IPS DF 19.7 (cell line): ENCODE data around the gene MAG.

Source experiments
- DNase-seq: peaks from one replicate; pipeline ENCODE4 v3.0.0-alpha.2; 2013; ENCODE audit warnings: low read depth, low spot score

Gene MAG

DNA sequence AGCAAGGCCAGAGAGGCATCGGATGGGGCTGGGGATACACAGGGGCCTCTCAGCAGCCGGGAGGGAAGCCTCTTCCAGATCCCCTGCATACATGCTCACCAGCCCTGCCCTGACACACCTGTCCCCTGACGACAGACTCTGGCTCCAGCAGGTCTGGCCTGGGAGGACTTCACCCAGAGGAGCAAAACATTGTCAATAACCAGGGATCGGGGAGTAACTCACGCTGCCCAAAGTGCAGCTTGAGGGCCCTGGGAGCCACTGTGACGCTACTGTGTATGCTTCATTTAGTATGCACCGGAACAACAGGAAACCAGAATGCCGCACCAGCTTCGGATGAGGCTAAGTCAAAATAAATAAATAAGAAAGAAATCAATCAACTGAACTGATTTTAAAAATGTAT lies 24.6 kb downstream of the MAG start:
- DNase-seq = no peak

DNA sequence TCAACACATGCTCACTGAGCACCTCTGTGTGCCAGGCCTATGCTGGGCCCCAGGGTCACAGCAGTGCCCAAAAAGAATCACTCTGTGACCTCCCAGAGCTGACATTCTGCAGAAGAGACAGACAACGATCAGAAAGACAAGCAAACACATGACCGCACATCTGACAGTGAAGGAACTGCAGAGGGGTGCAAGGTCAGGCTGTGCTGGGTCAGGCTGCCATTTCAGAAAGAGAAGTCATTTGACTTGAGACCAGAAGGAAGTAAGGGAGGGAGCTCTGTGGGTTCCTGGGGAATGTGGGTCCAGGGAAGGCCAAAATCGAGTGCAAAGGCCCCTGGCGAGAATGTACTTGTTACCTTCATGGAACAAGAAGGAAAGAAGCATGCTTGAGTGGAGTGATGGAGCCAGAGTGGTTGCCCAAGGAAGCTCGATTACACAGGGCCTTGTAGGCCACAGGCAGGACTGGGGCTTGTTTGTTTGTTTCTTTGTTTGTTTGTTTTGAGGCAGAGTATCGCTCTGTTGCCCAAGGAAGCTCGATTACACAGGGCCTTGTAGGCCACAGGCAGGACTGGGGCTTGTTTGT lies 25.6 kb downstream of the MAG start:
- no peak for DNase-seq

GRCh38 chr19:35318679-35319448 lies 26.9 kb downstream of the MAG start:
- no peak for DNase-seq

- no peak for DNase-seq
These were observed 28.2 kb downstream of the MAG start for GRCh38 chr19:35320065-35320713.

GRCh38 chr19:35321291-35321690 lies 29.3 kb downstream of the MAG start:
- no peak for DNase-seq

GRCh38 chr19:35322014-35322413 lies 30.1 kb downstream of the MAG start:
- DNase-seq = no peak

DNA sequence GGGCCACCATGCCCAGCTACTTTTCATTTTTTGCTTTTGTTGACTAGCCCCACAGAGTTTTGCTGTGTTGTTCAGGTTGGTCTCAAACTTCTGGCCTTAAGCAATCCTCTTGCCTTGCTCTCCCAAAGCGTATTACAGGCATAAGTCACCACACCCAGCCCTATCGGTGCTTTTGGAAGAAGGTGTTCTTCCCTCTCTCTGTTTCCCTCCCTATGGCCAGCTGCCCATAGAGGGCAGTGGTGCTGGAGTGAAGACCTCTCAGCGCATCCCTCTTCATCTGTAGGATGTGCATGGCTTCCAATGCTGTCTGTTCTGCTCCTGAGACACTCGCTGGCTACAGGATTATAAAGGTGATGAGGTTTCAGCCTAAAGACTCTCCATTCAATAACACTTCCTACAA lies 35.7 kb downstream of the MAG start:
- no peak for DNase-seq

DNA sequence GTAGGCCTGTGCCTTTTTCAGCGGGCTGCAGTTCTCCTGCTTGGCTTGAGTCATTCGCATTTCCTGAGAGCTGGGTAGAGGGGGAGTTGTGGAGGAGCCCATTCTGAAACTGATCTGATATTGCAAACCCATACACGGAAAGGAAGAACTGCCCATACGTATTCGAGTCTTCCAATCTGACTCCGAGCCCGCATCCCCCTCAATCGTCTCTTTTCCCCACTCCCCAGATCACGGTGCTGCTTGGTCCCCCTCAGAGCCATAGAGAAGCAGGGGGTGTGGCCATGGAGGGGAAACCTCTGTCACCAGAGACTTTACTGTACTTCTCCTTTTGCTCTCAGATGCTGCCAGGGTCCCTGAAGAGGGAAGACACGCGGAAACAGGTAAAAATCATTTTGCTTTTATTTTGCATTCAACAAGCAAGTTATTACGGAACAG lies 36.9 kb downstream of the MAG start, which contains the start of gene CD22:
Gene CD22 (plus strand): TSS at position 337 of the 435 bp plus-strand sequence. CDS start 2,854 bp downstream, outside the sequence.
- no peak for DNase-seq

DNA sequence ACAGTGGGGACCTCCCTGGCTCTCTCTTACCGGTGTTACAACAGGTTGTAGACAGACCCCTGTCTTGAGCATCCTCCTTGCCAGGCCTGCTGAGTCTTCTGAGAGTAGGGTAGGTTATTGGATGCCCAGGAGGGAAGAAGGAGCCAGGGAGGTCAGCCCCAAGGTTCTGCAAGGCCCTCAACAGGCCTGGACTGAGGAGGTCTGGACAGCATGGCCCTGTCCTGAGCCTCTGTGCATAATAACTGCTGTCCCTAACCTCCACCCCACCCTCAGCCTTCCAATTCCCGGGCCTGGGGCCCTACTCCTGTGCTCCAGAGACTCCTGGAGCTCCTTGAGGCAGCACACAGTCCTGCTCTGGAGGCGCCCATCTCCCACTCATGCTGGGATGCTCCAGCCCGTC lies 37.4 kb downstream of the MAG start:
- DNase-seq = no peak

DNA sequence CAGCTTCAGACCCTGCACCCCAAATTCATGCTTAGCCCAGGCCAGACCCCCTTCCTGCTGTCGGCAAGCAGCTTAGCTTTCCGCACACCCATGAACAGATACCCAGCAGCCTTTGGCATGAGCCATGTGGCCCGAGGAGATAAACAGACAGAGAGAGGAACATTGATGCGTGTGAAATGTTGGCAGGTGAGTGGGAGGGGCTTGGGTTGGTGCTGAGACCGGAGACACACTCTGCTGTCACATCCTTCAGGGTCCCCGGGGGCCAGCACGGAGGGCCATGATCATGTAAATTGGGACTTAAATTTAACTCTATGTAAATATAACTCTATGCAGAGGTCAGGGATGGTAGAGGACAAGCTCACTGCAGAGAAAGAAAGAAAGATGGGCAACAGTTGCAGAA lies 38.5 kb downstream of the MAG start:
- DNase-seq = no peak

DNA sequence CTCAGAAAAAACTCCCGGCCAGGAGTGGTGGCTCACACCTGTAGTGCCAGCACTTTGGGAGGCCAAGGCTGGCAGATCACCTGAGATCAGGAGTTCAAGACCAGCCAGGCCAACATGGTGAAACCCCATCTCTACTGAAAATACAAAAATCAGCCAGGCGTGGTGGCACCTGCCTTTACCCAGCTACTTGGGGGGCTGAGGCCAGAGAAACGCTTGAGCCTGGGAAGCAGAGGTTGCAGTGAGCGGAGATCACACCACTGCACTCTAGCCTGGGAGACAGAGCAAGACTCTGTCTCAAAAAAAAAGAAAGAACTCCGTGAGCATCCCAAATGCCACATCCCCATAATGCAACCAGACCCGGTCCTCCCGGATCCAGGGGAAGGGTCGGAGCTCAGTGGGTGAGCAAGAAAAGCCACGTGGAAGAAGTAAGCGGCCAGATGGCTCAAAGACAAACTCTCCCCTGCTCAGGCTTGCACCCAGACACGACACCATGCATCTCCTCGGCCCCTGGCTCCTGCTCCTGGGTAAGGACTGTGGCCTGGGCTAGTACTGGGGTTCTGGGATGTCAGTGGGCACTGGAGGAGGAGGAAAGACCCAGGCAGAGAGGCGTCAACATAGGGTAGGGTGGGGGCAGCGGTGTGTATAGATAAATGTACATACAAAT lies 39.7 kb downstream of the MAG start:
- DNase-seq = no peak

DNA sequence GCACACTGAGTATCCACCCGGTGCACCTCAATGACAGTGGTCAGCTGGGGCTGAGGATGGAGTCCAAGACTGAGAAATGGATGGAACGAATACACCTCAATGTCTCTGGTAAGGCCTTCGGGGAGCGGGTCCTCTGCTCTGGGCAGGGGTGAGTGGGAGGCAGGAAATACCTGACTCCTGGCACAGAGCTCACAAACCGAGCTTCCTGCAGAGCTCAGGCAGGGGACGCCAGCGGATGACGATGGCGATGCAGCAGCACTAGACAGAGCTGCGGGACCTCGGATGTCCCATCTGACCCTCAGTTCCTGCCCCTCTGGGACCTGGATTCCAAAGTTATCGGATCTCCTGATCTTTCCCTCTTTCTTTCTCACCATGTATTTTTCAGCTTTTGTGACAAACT lies 40.9 kb downstream of the MAG start:
- no peak for DNase-seq

- no peak for DNase-seq
These were observed 42.3 kb downstream of the MAG start for GRCh38 chr19:35334144-35334753.

- no peak for DNase-seq
These were observed 44.4 kb downstream of the MAG start for GRCh38 chr19:35336166-35336955.

DNA sequence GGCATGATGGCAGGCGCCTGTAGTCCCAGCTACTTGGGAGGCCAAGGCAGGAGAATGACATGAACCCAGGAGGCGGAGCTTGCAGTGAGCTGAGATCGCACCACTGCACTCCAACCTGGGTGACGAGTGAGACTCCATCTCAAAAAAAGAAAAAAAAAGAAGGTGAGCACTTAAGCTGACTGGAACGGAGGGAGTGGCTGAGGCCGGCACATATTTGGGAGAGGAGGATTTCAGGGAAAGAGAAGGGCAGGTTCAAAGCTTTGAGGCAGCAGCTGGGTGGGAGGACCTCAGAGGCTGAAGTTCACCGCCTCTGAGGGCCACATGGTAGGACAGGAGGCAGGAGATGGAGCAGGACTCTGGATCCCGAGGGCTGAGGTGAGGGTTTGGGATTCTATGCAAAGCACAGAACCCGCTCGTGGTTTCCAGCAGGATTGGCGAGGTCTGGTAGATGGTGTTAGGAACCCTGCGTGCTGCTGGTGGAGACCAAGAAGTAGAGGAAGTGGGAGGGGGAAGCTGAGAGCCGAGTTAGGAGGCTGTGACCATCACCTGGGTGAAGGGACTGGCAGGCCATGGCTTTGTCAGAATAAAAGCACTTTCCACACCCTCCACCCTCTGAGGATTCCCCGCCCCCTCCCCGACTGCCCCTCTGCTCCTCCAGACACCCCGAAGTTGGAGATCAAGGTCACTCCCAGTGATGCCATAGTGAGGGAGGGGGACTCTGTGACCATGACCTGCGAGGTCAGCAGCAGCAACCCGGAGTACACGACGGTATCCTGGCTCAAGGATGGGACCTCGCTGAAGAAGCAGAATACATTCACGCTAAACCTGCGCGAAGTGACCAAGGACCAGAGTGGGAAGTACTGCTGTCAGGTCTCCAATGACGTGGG lies 45.4 kb downstream of the MAG start:
- no peak for DNase-seq

DNA sequence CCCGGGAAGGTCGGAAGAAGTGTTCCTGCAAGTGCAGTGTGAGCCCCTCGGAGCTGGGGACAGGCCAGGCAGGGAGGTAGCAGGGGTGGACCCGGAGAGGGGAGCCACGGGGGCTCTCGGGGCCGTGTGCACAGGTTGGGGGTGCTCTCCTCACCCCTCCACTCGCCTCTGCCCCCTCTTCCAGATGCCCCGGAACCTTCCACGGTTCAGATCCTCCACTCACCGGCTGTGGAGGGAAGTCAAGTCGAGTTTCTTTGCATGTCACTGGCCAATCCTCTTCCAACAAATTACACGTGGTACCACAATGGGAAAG lies 46.0 kb downstream of the MAG start:
- no peak for DNase-seq

GRCh38 chr19:35340431-35340830 lies 48.5 kb downstream of the MAG start:
- DNase-seq = no peak

- DNase-seq = no peak
These were observed 49.0 kb downstream of the MAG start for GRCh38 chr19:35341006-35341405.

DNA sequence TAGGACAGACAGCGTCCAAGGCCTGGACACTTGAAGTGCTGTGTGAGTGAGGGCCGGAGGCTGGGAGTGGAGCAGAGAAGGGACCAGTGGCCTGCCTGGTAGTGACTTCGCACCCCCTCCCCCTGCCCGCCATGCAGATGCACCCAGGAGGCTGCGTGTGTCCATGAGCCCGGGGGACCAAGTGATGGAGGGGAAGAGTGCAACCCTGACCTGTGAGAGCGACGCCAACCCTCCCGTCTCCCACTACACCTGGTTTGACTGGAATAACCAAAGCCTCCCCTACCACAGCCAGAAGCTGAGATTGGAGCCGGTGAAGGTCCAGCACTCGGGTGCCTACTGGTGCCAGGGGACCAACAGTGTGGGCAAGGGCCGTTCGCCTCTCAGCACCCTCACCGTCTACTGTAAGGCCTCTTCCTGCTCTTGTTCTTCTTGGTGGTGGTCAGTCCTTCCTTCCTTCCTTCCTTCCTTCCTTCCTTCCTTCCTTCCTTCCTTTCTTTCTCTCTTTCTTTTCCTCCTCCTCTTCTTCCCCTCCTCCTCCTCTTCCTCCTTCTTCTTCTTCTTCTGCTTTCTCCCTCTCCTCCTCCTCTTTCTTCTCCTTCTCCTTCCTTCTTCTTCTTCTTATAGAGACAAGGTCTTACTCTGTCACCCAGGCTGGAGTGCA lies 49.7 kb downstream of the MAG start:
- DNase-seq = no peak

DNA sequence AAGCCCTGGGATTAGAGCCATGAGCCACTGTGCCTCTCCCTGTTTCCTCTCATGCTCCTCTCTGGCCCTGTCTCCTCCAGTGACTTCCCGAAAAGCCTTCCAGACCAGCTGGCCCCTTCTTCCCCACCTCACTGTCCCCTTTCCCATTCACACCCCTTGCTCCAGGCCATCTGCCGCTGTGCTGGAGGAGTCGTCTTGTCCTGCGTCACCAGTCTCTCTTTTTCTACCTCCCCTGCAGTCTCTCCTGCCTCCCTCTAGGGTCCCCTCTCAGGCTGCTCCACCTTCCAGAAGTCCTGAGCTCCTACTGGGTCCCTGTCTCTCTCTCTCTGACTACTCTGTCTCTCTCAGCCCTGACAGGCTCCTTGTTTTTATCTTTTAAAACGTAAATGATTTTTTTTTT lies 50.5 kb downstream of the MAG start:
- DNase-seq = no peak
